OCI-LY1 (cell line): Measurements from ENCODE around the gene KLK1.

ENCODE experiments used
- H2AFZ ChIP-seq: fragments of 200-600 bp; sonication (generic), shearing (Covaris generic); 2 replicates; pipeline ENCODE4 v1.6.0; 2014; ENCODE audit warnings: antibody characterized with exemption, mild to moderate bottlenecking, low read length
- H3F3A ChIP-seq: fragments of 200-600 bp; sonication (generic), shearing (Covaris generic); 2 replicates; pipeline ENCODE4 v1.6.0; 2014; ENCODE audit warnings: mild to moderate bottlenecking, antibody characterized with exemption, low read length, moderate library complexity; ENCODE audit not compliant: insufficient read depth
- H3K27ac ChIP-seq: fragments of 200-600 bp; sonication (generic); 2 replicates; pipeline ENCODE4 v1.5.1; 2014; ENCODE audit warnings: low read length, mixed run types, mild to moderate bottlenecking, low read depth; ENCODE audit not compliant: poor library complexity, severe bottlenecking
- H3K27me3 ChIP-seq: fragments of 200-600 bp; sonication (generic); 2 replicates; pipeline ENCODE4 v1.6.0; 2014; ENCODE audit warnings: antibody characterized with exemption, mild to moderate bottlenecking, low read length, moderate library complexity; ENCODE audit not compliant: insufficient read depth
- H3K36me3 ChIP-seq: fragments of 200-600 bp; sonication (generic); 2 replicates; pipeline ENCODE4 v1.6.1; 2014; ENCODE audit warnings: mild to moderate bottlenecking, antibody characterized with exemption, low read length, moderate library complexity, mixed read lengths; ENCODE audit not compliant: insufficient read depth
- H3K4me1 ChIP-seq: fragments of 200-600 bp; sonication (generic); 2 replicates; pipeline ENCODE4 v1.5.1; 2014; ENCODE audit warnings: mild to moderate bottlenecking, low read length, moderate library complexity; ENCODE audit not compliant: insufficient read depth, severe bottlenecking
- H3K4me2 ChIP-seq: fragments of 200-600 bp; sonication (generic), shearing (Covaris generic); 2 replicates; pipeline ENCODE4 v1.6.1; 2014; ENCODE audit warnings: low read length
- H3K4me3 ChIP-seq: fragments of 200-600 bp; sonication (generic); 2 replicates; pipeline ENCODE4 v1.5.1; 2014; ENCODE audit warnings: low read length, low read depth, mild to moderate bottlenecking, mixed read lengths; ENCODE audit not compliant: poor library complexity, severe bottlenecking
- H3K79me2 ChIP-seq: fragments of 200-600 bp; shearing (Covaris generic); 2 replicates; pipeline ENCODE4 v1.6.1; 2016; ENCODE audit warnings: mixed run types, low read length, mixed read lengths; ENCODE audit not compliant: insufficient read depth
- H3K9ac ChIP-seq: fragments of 200-600 bp; sonication (generic), shearing (Covaris generic); 2 replicates; pipeline ENCODE4 v1.6.1; 2014; ENCODE audit warnings: mild to moderate bottlenecking, low read length, mixed read lengths
- H3K9me2 ChIP-seq: fragments of 200-600 bp; sonication (generic), shearing (Covaris generic); 2 replicates; pipeline ENCODE4 v1.6.1; 2014; ENCODE audit warnings: low read depth, mild to moderate bottlenecking, low read length, mixed read lengths
- H3K9me3 ChIP-seq: fragments of 200-600 bp; shearing (Covaris generic); 2 replicates; pipeline ENCODE4 v1.6.1; 2014; ENCODE audit warnings: low read length, mixed read lengths
- H4K20me1 ChIP-seq: fragments of 200-600 bp; sonication (generic), shearing (Covaris generic); 2 replicates; pipeline ENCODE4 v1.6.0; 2016; ENCODE audit warnings: mild to moderate bottlenecking, low read length; ENCODE audit not compliant: insufficient read depth
- CTCF ChIP-seq: fragments of 200-600 bp; sonication (generic), shearing (Covaris generic); IDR thresholded peaks from 2 replicates; pipeline ENCODE4 v1.5.1; 2017; ENCODE audit warnings: mild to moderate bottlenecking, antibody characterized with exemption, low read length, moderate library complexity, mixed read lengths
- EZH2 ChIP-seq: fragments of 200-600 bp; sonication (generic), shearing (Covaris generic); IDR thresholded peaks from 2 replicates; pipeline ENCODE4 v1.8.0; 2017; ENCODE audit warnings: borderline replicate concordance, mixed run types, mild to moderate bottlenecking, antibody characterized with exemption, low read length, moderate library complexity, mixed read lengths

KLK1 gene

GRCh38 chr19:50793558-50794065, 30.0 kb downstream of the KLK1 start:
- Histone ChIP-seq H3K4me2 (no peak overlapping the region), H3K27ac (no peak overlapping the region), H3K9ac (no peak overlapping the region), H4K20me1 (no peaks in the 10 kb centered on the region), H2AFZ (no peak overlapping the region), H3F3A (no peaks in the 10 kb centered on the region), H3K4me3 (no peak overlapping the region), H3K27me3 (no peaks in the 10 kb centered on the region), H3K9me2 (no peaks in the 10 kb centered on the region), H3K36me3 (peaks cover 34% of the 10 kb centered on the region), H3K4me1 (peaks cover 5% of the 10 kb centered on the region), H3K79me2 (no peaks in the 10 kb centered on the region), H3K9me3 (no peaks in the 10 kb centered on the region)
- no peak for TF ChIP-seq EZH2
- no peak for TF ChIP-seq CTCF

- no peak overlapping the region for H3K4me2 ChIP-seq
- H2AFZ ChIP-seq = no peak overlapping the region
- H3K27me3 ChIP-seq = no peaks in the 10 kb centered on the region
- H3K9me3 ChIP-seq = no peaks in the 10 kb centered on the region
- no peak overlapping the region for H3K9ac ChIP-seq
- peaks cover 5% of the 10 kb centered on the region for H3K4me1 ChIP-seq
- no peak for TF ChIP-seq EZH2
- no peak for TF ChIP-seq CTCF
- no peak overlapping the region for H3K4me3 ChIP-seq
- H4K20me1 ChIP-seq = no peaks in the 10 kb centered on the region
- H3K36me3 ChIP-seq = peaks cover 23% of the 10 kb centered on the region
- no peak overlapping the region for H3K27ac ChIP-seq
- H3F3A ChIP-seq = no peaks in the 10 kb centered on the region
- H3K79me2 ChIP-seq = no peaks in the 10 kb centered on the region
- no peaks in the 10 kb centered on the region for H3K9me2 ChIP-seq
These were observed 31.0 kb downstream of the KLK1 start for GRCh38 chr19:50792272-50793250.

- no peaks in the 10 kb centered on the region for H3K9me3 ChIP-seq
- H3K9ac ChIP-seq = no peak overlapping the region
- H3K4me3 ChIP-seq = no peak overlapping the region
- no peaks in the 10 kb centered on the region for H3K27me3 ChIP-seq
- peaks cover 15% of the 10 kb centered on the region; the same call in 1 of the 2 replicates for H3K36me3 ChIP-seq
- no peaks in the 10 kb centered on the region for H4K20me1 ChIP-seq
- no peaks in the 10 kb centered on the region for H3F3A ChIP-seq
- no peak overlapping the region for H3K27ac ChIP-seq
- TF ChIP-seq EZH2 (no peak), CTCF (no peak)
- H3K9me2 ChIP-seq = no peaks in the 10 kb centered on the region
- no peaks in the 10 kb centered on the region for H3K79me2 ChIP-seq
- peaks cover 5% of the 10 kb centered on the region for H3K4me1 ChIP-seq
- H2AFZ ChIP-seq = no peak overlapping the region
- no peak overlapping the region for H3K4me2 ChIP-seq
These were observed 31.9 kb downstream of the KLK1 start for GRCh38 chr19:50791594-50792271.
